ENCODE measurements around the gene GATM.

GATM gene, protein sequence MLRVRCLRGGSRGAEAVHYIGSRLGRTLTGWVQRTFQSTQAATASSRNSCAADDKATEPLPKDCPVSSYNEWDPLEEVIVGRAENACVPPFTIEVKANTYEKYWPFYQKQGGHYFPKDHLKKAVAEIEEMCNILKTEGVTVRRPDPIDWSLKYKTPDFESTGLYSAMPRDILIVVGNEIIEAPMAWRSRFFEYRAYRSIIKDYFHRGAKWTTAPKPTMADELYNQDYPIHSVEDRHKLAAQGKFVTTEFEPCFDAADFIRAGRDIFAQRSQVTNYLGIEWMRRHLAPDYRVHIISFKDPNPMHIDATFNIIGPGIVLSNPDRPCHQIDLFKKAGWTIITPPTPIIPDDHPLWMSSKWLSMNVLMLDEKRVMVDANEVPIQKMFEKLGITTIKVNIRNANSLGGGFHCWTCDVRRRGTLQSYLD

DNA sequence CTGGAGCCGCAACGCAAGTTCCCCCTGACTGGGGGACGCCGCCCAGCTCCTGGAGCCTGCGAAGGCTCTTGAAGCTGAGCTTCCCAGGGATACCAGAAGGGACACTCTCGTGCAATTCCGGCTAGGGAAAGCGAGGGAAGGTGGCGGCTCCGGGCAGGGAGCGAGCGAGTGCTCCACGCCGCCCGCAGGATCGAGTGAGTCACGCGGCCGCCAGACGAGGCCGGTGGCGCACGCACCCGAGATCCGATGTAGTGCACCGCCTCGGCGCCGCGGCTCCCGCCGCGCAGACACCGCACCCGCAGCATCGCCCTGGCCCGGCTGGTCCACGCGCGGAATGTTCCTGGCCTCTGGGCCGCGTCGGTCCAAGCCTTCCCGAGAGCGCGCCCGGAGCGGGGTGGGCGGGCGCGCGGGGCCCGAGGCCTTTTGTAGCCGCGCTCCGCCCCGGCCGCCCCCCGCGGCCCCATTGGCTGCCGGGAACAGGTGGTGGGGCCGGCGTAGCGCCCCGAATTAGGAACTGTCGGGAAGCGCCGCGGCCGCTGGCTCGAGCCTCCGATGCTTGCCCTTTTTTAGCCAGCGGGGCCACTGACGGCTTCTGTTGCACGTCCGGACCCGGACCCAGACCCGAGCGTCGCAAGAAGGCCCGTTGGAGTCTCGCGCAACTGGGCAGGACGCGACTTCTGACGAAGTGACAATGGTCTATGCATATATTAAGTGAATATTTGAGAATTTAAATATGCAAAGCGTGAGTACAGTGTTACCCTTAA, at the start of gene GATM:
TSS of gene GATM (minus strand) at position 396 of the 764 bp plus-strand sequence. CDS start at position 305, 91 bp downstream.
- peak; percentile 49 to 51 for DNase-seq (ENCODE audit: low read depth in 2 of 2)

DNA sequence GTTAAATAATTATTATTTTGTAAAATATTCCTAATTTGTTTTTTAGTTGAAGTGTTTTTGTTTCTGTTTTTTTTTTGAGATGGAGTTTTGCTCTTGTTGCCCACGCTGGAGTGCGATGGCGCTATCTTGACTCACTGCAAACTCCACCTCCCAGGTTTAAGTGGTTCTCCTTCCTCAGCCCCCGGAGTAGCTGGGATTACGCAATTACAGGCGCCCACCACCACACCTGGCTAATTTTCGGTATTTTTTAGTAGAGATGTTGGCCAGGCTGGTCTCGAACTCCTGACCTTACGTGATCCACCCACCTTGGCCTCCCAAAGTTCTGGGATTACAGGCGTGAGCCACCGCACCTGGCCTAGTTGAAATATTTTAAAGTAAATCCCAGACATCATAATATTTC, 48.7 kb upstream of the GATM start:
- DNase-seq (ENCODE audit: low read depth in 2 of 2), result no peak

DNA sequence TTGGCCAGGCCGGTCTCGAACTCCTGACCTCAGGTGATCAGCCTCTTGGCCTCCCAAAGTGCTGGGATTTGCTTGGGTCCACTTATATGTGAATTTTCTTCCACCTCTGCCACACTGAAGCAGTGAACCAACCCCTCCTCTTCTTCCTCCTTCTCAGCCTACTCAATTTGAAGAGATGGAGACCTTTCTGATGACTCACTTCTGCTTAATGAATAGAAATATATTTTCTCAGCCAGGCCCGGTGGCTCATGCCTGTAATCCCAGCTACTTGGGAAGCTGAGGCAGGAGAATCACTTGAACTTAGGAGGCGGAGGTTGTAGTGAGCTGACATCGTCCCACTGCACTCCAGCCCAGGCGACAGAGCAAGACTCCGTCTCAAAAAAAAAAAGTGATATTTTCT, 46.8 kb upstream of the GATM start:
- peak in 1 of 2 experiments; percentile 8 for DNase-seq (ENCODE audit: low read depth in 2 of 2)

DNA sequence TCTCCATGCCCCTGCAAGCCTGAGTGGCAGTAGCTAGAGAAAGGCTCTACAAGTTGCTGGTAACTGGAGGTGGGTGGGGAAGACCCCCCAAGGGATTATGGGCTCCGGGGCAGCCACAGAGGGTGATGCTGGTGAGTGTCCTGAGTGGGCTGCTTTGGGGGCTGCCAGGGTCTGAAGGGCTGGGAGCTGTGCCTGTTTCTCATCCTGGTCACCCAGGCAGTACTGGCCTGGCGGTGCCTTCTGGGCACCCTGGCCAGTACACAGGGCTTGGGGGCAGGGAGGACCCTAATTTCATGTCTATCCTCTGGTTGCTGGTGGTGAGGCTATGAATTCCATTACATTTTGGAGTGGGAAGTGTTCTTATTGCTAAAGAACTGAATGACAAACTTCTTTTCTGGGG, 46.1 kb upstream of the GATM start:
- no peak for DNase-seq (ENCODE audit: low read depth in 2 of 2)

DNA sequence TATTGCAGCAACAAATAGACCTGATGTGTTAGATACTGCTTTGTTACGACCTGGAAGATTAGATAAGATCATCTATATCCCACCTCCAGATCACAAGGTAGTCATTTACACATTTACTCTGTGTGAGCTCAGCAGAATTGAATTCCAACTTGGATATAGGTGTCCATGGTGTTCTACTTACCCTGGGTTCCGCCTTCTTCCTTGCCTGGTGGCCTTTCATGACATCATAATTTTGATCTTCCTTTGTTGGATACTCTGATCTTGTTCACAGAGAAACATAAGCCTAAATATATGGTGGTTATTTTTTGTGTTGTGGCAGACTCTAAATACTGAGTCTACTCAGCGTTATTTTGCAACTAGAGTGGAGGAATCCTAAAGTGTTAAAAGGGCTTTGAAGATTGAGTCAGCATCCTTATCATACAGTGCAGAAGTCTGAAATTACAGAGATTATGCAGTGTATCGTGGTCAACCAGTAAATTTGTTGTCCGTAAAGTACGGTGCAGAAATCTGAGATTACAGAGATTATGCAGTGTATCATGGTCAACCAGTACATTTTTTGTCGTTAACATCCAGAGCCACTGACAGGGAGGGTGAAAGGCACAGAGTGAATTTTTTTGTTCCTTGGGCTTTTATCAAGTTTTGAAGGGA, 39.1 kb upstream of the GATM start:
- DNase-seq (ENCODE audit: low read depth in 2 of 2), result no peak

DNA sequence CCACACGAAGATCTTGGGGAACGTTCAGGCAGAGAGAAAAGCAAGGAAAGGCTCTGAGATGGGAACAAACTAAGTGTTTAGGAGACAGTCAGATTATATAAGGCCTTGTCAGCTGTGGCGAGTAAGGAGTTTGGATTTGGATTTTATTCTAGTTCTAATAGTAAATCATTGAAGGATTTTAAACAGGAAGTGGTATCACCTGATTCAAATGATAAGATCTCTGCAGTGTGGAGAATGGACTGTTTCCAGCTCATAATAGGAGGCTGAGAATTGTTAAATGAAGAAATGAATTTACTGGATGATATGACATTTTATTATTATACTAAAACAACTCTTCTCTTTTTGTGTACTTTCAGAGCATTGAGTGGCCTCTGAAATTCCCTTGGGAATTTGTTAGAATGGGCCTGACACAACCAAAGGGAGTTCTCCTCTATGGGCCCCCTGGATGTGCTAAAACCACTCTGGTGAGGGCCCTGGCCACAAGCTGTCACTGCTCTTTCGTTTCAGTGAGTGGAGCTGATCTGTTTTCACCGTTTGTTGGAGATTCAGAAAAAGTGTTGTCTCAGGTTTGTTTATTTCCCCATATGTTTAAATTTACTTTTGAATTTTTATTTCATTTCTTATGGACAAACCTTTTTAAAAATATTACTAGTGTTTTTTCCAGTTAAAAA, 36.0 kb upstream of the GATM start:
- no peak for DNase-seq (ENCODE audit: low read depth in 2 of 2)

DNA sequence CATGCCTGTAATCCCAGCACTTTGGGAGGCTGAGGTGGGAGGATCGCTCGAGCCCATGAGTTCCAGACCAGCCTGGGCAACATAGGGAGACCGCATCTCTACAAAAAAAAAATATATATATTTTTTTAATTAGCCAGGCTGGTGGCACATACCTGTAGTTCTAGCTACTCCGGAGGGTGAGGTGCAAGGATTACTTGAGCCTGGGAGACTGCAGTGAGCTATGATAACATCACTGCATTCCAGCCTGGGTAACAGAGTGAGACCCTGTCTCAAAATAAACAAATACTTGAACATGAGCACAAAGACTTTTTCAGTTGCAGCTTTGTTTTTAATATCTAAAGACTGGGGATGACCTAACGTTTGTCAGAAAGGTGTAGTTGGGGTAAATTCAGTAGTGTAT, 31.3 kb upstream of the GATM start:
- no peak for DNase-seq (ENCODE audit: low read depth in 2 of 2)

DNA sequence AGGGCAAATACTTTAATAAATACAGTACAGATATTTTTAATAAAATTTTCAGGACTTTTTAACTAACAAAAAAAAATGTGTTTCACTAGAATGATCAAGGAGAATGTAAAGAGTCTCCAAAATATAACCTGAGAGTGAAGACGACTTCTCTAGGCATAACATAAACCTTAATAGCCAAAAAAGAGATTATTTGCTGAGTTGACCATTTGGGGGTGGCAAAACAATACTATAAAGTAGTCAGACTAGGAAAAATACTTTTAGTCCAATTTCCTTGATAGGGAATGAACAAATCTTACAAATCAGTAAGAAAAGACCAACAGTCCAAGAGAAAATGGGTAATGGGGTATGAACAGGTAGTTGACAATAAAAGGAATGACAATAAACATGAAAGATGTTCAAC, 29.4 kb upstream of the GATM start:
- DNase-seq (ENCODE audit: low read depth in 2 of 2), result no peak

DNA sequence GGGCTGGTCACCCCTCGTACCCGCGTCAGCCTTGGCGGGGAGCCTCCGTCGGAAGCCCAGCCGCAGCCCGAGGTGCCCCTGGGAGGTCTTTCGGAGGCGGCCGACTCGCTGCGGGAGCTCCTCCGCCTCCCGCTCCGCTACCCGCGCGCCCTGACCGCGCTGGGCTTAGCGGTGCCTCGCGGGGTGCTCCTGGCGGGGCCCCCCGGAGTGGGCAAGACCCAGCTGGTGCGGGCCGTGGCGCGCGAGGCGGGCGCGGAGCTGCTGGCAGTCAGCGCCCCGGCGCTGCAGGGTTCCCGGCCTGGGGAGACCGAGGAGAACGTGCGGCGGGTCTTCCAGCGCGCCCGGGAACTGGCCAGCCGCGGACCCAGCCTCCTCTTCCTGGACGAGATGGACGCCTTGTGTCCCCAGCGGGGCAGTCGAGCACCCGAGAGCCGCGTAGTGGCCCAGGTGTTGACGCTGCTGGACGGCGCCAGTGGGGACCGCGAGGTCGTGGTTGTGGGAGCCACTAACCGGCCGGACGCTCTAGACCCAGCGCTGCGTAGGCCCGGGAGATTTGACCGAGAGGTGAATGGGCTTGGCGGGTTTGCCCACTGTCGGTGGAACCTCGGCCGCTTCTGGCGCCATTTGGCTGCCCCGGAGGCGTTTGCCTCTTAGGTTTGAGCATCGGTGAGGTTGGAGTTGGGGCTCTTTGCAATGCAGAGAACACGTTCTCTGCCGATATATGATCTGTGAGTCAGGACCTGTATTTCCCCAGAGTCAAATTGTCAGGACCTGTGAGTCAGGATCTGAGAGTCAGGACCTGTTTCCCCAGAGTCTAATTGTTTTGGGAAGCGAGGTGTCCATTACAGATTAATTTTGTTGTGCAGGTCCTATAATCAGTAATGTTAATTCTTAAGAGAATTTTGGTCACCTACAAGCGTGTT, 24.9 kb upstream of the GATM start:
- no peak for DNase-seq (ENCODE audit: low read depth in 2 of 2)

DNA sequence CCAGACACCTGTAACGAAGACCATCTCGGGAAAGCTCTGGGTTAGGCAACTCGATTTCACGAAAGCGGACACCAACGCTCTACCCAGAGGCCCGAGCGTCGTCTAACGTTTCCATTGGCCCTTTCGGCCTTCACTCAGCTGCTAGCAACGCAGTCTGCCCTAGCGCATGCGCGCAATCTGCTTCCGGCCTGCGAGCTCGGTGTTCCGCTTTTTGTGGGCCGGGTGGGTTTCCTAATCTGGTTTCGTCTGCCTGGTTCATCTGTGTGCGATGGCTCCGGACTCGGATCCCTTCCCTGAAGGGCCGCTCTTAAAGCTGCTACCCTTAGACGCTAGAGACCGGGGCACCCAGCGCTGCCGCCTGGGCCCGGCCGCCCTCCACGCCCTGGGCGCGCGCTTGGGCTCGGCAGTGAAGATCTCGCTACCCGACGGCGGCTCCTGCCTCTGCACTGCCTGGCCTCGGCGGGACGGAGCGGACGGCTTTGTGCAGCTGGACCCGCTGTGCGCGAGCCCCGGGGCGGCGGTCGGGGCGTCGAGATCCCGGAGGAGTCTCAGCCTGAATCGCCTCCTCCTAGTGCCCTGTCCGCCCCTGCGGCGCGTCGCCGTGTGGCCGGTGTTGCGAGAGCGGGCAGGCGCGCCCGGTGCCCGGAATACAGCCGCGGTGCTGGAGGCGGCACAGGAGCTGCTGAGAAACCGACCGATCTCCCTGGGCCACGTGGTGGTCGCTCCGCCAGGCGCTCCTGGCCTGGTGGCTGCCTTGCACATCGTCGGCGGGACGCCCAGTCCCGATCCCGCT, 24.0 kb upstream of the GATM start:
- DNase-seq (ENCODE audit: low read depth in 2 of 2), result peak; percentile 98

DNA sequence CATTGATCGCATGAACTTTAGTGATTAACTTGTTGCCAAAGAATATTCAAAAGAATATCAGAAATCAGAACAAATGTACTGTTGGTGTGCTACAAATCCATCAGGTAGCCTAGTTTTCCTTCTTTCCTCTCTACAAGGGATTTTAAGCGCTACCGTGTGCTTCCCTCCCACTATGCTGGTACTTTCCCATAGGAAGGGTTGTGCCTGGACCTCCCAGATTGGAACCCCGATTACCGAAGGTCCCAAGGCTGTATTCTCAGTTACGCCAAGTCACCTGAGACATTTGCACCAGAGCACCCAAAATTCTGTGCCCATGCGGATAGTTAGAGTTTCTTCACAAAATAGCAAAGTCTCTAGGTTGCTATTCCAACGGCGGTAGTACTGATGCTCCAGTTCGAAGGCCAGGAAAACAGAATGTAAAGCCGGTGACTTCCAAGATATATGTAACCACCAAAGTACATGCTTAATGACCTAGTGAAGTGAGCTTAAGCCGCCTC, 23.4 kb upstream of the GATM start:
- DNase-seq (ENCODE audit: low read depth in 2 of 2), result no peak

DNA sequence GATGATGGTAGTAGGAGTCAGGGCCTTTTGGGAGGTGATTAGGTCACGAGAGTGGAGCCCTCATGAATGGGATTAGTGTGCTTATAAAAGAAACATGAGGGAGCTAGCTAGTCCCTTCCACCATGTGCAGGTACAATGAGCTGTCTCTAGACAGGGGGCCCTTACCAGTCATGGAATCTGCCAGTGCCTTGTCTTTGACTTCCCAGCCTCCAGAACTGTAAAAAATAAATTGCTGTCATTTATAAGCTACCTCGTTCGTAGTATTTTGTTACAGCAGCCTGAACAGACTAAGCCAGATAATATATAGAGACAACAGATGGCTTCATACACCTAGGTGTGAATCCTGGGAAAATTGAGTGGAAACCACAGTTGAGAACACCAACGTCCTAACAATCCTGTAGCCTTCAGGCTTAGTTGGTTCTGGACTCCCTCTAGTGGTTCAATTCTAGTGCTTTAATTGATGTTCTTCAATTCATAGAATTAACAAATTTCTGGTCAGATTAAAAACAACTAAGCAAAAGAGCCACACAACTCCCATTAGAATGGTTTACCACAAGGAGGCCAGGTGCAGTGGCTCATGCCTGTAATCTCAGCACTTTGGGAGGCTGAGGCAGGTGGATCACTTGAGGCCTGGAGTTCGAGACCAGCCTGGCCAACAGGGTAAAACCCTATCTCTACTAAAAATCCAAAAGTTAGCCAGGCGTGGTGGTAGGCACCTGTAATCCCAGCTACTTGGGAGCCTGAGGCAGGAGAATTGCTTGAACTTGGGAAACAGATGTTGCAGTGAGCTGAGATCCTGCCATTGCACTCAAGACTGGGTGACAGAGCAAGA, 21.3 kb upstream of the GATM start:
- peak; percentile 20 to 27 for DNase-seq (ENCODE audit: low read depth in 2 of 2)

DNA sequence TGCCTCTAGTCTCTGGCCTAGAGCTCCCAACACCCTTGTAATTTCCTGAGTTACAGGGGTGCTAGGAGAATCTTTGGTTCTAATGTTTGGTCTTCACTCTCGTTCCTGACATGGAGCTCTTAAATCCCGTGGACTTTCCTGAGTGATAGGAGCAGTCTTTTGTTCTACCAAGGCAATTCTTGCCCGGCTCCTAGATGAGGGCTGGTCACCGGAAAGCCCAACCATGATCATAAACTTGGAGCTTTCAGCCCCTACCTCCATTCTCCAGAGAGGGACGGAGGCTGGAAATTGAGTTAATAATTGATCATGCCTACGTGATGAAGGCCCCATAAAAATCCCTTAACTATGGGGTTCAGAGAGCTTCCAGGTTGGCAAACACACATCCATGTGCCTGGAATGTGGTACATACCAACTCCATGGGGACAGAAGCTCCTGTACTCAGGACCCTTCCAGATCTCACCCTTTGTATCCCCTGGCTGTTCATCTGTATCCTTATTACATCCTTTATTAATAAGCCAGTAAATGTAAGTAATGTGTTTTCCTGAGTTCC, 18.8 kb upstream of the GATM start:
- DNase-seq (ENCODE audit: low read depth in 2 of 2), result no peak

DNA sequence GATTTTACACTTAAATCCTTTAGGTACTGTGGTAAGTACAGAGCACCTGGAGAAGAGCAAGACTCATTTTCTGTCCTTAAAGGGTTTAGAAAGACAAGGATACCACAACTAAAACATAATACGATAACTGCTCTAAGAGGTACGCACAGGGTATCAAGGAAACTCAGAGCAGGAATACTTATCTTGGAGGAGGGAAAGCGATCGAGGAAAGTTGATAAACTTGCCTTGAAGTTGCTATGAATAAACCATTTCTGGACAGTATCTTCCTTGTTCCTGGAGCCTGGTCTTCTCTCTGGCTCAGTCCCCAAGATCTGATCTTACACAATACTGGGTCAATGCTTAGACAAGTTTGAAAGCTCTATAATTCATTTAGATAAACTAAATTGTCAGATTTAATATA, 17.6 kb upstream of the GATM start:
- DNase-seq (ENCODE audit: low read depth in 2 of 2), result no peak

DNA sequence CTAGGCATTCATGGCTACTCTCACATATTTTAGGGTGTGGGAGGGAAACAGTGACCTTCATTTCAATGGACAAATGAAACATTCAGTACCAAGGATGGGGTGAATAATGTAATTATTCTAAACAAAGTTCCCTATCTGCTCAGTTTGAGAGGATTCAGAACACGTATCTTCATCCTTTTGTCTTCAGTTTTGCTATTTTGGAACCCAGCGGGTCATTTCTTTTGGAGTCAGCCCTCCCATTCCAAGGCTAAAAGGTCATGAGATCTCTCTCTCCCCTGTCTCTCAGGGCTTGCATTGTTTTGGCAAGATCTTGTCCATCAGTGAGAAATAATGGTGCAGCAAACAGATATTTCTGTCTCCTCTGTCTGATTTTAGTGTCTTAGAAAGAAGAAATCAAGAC, 16.3 kb upstream of the GATM start:
- no peak for DNase-seq (ENCODE audit: low read depth in 2 of 2)

DNA sequence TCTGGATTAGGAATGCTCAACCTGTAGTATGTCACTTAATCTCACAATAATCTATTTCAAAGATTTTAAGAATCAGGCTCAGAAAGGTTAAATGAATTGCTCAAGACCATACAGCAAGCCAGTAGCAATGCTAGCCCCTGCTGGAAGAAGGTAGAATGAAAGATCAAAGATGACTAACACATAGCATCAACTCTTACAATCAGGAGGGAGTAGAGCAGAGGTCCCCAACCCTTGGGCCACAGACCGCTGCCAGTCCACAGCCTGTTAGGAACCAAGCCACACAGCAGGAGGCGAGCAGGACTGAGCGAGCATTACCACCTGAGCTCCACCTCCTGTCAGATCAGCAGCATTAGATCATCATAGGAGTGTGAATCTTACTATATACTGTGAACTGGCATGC, 15.5 kb upstream of the GATM start:
- no peak for DNase-seq (ENCODE audit: low read depth in 2 of 2)

DNA sequence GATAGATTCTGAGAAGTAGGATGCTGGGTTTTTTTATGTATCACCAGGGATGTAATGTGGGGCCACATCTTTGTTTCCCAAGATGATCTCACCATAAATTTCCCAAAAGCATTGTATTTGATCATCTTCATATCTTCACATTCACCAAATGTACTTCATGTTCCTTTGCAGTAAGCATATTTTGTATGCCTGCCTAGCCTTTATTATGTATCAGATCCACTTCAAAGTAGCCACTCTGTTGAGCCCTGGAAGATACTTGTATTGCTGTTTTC, 14.2 kb upstream of the GATM start:
- no peak for DNase-seq (ENCODE audit: low read depth in 2 of 2)

DNA sequence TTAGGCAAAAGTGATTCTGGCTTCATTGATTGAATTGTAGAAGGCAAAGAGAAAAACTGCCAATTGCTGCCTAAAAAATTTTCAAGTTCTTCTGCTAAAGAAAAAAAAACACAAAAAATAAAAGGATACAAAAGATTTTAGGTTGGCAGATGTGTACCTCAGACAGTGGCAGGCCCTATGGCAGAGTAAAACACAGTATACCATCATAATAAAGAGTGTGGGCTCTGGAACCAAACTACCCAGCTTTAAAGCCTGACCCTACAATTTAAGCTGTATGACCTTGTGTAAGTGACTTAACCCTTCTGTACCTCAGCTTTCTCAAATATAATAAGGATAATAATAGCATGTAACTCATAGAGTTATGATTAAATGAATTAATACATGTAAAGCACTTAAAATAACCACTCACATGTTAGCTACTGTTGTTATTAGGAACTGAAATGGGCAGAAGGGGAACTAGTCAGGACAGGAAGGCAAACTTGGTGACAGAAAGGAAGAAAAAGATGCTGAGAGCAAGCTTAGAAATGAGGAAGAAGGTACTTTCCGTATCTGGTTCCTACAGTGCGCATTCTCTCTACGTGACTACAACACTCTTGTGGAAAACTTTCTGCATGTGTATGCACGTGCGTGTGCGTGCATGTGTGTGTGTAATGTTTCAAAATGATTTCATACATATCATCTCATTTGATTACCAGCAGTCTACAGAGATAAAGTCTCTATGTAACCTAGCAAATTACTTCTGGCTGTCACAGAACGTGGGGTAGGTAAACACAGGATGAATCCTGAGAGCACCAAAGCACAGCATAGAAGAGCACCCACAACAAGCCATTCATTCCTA, 13.6 kb upstream of the GATM start:
- DNase-seq (ENCODE audit: low read depth in 2 of 2), result no peak
